Mesothelial cell of epicardium (in vitro differentiated cells): ENCODE results near the gene KLK14. TPM values are rescaled to one million over a fixed set of nuclear protein-coding genes. Genes with fewer than 3 reads are reported as not detected.

ENCODE experiments used
- DNase-seq, 2 experiments: peaks; one replicate each; pipeline ENCODE4 v3.0.0; 2021; ENCODE audit warnings: low spot score in 2 of 2; ENCODE audit not compliant: unreplicated experiment in 2 of 2
- H3K27ac Mint-ChIP-seq: 2 replicates; pipeline ENCODE4 v1.8.0; 2021; ENCODE audit warnings: mixed read lengths
- H3K27me3 Mint-ChIP-seq: 2 replicates; pipeline ENCODE4 v1.8.0; 2021; ENCODE audit warnings: low read depth, mixed read lengths
- H3K36me3 Mint-ChIP-seq: 2 replicates; pipeline ENCODE4 v1.8.0; 2021; ENCODE audit warnings: mixed read lengths
- H3K4me1 Mint-ChIP-seq: 2 replicates; pipeline ENCODE4 v1.8.0; 2021; ENCODE audit warnings: mixed read lengths
- H3K4me3 Mint-ChIP-seq: 2 replicates; pipeline ENCODE4 v1.8.0; 2021; ENCODE audit warnings: mild to moderate bottlenecking, moderate library complexity, mixed read lengths
- H3K9me3 Mint-ChIP-seq: 2 replicates; pipeline ENCODE4 v1.8.0; 2021; ENCODE audit warnings: mixed read lengths
- total RNA-seq: library from RNA; stranded (reverse); gene quantifications from 3 replicates; pipeline ENCODE4 v1.2.1, GENCODE V29; 2021
- TF ChIP-seq, protein P1 (sequence below): fragments of 200-600 bp; sonication (generic); IDR thresholded peaks from one replicate; pipeline ENCODE4 v1.5.0; 2021; ENCODE audit warnings: antibody characterized with exemption; ENCODE audit not compliant: unreplicated experiment

The KLK14 gene
- total RNA-seq, 1 donor from 2014 or later = 0.45 TPM

DNA sequence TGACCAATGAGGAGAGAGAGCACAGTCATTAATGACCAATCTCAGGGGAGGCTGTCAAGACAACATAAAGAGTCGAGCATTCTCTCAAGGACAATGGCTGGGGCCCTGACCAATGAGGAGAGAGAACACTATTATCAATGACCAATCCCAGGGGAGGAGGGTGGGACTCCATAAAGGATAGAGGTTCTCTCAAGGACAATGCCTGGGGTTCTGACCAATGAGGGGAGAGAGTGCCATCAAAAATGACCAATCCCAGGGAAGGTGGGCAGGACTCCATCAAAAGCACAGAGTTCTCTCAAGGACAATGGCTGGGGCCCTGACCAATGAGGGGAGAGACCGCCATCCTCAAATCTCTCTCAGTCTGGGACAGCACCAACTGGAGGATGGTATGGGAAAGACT, 53.0 kb downstream of the KLK14 start:
- DNase-seq = no peak
- no peaks in the 10 kb centered on the region for H3K36me3 Mint-ChIP-seq
- H3K4me1 Mint-ChIP-seq = peaks cover 6% of the 10 kb centered on the region
- no peak overlapping the region for H3K27ac Mint-ChIP-seq
- TF ChIP-seq, protein P1, sequence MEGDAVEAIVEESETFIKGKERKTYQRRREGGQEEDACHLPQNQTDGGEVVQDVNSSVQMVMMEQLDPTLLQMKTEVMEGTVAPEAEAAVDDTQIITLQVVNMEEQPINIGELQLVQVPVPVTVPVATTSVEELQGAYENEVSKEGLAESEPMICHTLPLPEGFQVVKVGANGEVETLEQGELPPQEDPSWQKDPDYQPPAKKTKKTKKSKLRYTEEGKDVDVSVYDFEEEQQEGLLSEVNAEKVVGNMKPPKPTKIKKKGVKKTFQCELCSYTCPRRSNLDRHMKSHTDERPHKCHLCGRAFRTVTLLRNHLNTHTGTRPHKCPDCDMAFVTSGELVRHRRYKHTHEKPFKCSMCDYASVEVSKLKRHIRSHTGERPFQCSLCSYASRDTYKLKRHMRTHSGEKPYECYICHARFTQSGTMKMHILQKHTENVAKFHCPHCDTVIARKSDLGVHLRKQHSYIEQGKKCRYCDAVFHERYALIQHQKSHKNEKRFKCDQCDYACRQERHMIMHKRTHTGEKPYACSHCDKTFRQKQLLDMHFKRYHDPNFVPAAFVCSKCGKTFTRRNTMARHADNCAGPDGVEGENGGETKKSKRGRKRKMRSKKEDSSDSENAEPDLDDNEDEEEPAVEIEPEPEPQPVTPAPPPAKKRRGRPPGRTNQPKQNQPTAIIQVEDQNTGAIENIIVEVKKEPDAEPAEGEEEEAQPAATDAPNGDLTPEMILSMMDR = no peak
- no peak overlapping the region for H3K4me3 Mint-ChIP-seq
- H3K27me3 Mint-ChIP-seq = peaks cover 28% of the 10 kb centered on the region
- H3K9me3 Mint-ChIP-seq = no peaks in the 10 kb centered on the region

Other genes starting within 250 kb of the KLK14 start
- not detected in 3 replicates for gene KLK15, start 249.3 kb downstream of the KLK14 start, total RNA-seq
- gene KLK3, start 228.0 kb downstream of the KLK14 start, total RNA-seq = not detected in 3 replicates
- not detected in 3 replicates for gene KLK2, start 209.4 kb downstream of the KLK14 start, total RNA-seq
- not detected in 3 replicates for gene KLK4, start 171.5 kb downstream of the KLK14 start, total RNA-seq
- gene KLK5, start 129.8 kb downstream of the KLK14 start, total RNA-seq = 8.9 to 11.5 TPM (median 9.5 TPM) in 3 replicates
- gene KLK6, start 113.3 kb downstream of the KLK14 start, total RNA-seq = 14.6 to 15.4 TPM (median 15.4 TPM) in 3 replicates
- 0.52 to 1.3 TPM (median 0.97 TPM) in 3 replicates for gene KLK7, start 99.0 kb downstream of the KLK14 start, total RNA-seq
- gene KLK8, start 81.3 kb downstream of the KLK14 start, total RNA-seq = 5.4 to 8.6 TPM (median 6.9 TPM) in 3 replicates
- gene KLK10, start 63.2 kb downstream of the KLK14 start, total RNA-seq = 1.4 to 2.2 TPM (median 2.1 TPM) in 3 replicates
- gene KLK11, start 56.3 kb downstream of the KLK14 start, total RNA-seq = not detected in 3 replicates
- not detected in 3 replicates for gene KLK12, start 47.9 kb downstream of the KLK14 start, total RNA-seq
- 0.27 to 0.54 TPM (median 0.43 TPM) in 3 replicates for gene KLK13, start 17.8 kb downstream of the KLK14 start, total RNA-seq
- 7.5 to 7.9 TPM (median 7.7 TPM) in 3 replicates for gene CTU1, start 25.5 kb upstream of the KLK14 start, total RNA-seq
- gene SIGLEC9, start 42.0 kb upstream of the KLK14 start, total RNA-seq = not detected in 3 replicates
- gene SIGLEC7, start 59.4 kb upstream of the KLK14 start, total RNA-seq = not detected in 3 replicates
- not detected in 3 replicates for gene CD33, start 142.2 kb upstream of the KLK14 start, total RNA-seq
- gene SIGLECL1, start 168.2 kb upstream of the KLK14 start, total RNA-seq = not detected in 3 replicates
- 24.9 to 25.9 TPM (median 25.1 TPM) in 3 replicates for gene IGLON5, start 228.8 kb upstream of the KLK14 start, total RNA-seq